PC-3 (cell line): Measurements from ENCODE around the gene GSTM3. TPM values are rescaled to one million over a fixed set of nuclear protein-coding genes. Genes with fewer than 3 reads are reported as not detected.
"Not testable (repeated sequence)": the region's sequence is repeated elsewhere in the genome, so short reads cannot be mapped to it uniquely, and the experiment has no call there.

Experiments used
- ATAC-seq: fragments of 200-7000 bp; cut with Tn5 transposase; 2 replicates; pipeline ENCODE4 v1.9.1; 2020; ENCODE audit warnings: mild to moderate bottlenecking, moderate library complexity
- BruUV-seq: library from RNA; stranded (reverse); fragments of 400-500 nt; replicated peaks from 2 replicates; lab custom pipeline; 2021; lab: Mats Ljungman, UMichigan
- CTCF ChIA-PET: fragments of 300-600 bp; sonication (Branson Sonifier 250); formaldehyde crosslinking; loops from one replicate; lab custom pipeline; 2022; ENCODE audit warnings: antibody characterized with exemption; lab: Charles Lee
- POLR2A ChIA-PET: fragments of 300-600 bp; sonication (Branson Sonifier 250); formaldehyde crosslinking; loops from one replicate; lab custom pipeline; 2022; ENCODE audit warnings: antibody characterized with exemption; ENCODE audit not compliant: unreplicated experiment; lab: Charles Lee
- DNase-seq: peaks from one replicate; pipeline ENCODE4 v3.0.0-alpha.2; 2015
- H2AFZ ChIP-seq: fragments of 300-600 bp; sonication (generic); 2 replicates; pipeline ENCODE4 v1.6.0; 2016; ENCODE audit warnings: antibody characterized with exemption, low read length
- H3F3A ChIP-seq: fragments of 300-600 bp; sonication (generic); one replicate; pipeline ENCODE4 v1.6.0; 2017; ENCODE audit warnings: antibody characterized with exemption, low read length, control low read depth, mild to moderate bottlenecking; ENCODE audit not compliant: unreplicated experiment
- H3K27ac ChIP-seq: fragments of 300-600 bp; sonication (generic); 2 replicates; pipeline ENCODE4 v1.5.1; 2016; ENCODE audit warnings: mild to moderate bottlenecking, low read length
- H3K27me3 ChIP-seq: fragments of 300-600 bp; sonication (generic); 2 replicates; pipeline ENCODE4 v1.6.1; 2016; ENCODE audit warnings: low read length, mixed read lengths
- H3K36me3 ChIP-seq: fragments of 300-600 bp; sonication (generic); 2 replicates; pipeline ENCODE4 v1.6.1; 2016; ENCODE audit warnings: low read depth, mixed run types, low read length, mixed read lengths
- H3K4me1 ChIP-seq: fragments of 300-600 bp; sonication (generic); 2 replicates; pipeline ENCODE4 v1.5.1; 2016; ENCODE audit warnings: low read length; ENCODE audit not compliant: insufficient read depth
- H3K4me2 ChIP-seq: fragments of 300-600 bp; sonication (generic); 2 replicates; pipeline ENCODE4 v1.6.0; 2016; ENCODE audit warnings: low read length
- H3K4me3 ChIP-seq: fragments of 300-600 bp; sonication (generic); 2 replicates; pipeline ENCODE4 v1.5.1; 2016; ENCODE audit warnings: mild to moderate bottlenecking, low read length, mixed read lengths
- H3K79me2 ChIP-seq: fragments of 300-600 bp; sonication (generic); 2 replicates; pipeline ENCODE4 v1.6.1; 2017; ENCODE audit warnings: low read length, mixed read lengths
- H3K9ac ChIP-seq: fragments of 300-600 bp; sonication (generic); 2 replicates; pipeline ENCODE4 v1.6.0; 2016; ENCODE audit warnings: mild to moderate bottlenecking, low read length
- H3K9me2 ChIP-seq: fragments of 300-600 bp; sonication (generic); replicated peaks from 2 replicates; pipeline ENCODE4 v1.6.1; 2016; ENCODE audit warnings: mixed run types, low read length, mixed read lengths
- H3K9me3 ChIP-seq: fragments of 300-600 bp; sonication (generic); 2 replicates; pipeline ENCODE4 v1.6.1; 2016; ENCODE audit warnings: low read length, mixed read lengths
- H4K20me1 ChIP-seq: fragments of 300-600 bp; sonication (generic); 2 replicates; pipeline ENCODE4 v1.6.1; 2016; ENCODE audit warnings: low read length, mixed read lengths
- CTCF ChIP-seq: fragments of 300-600 bp; sonication (generic); conservative IDR thresholded peaks from 2 replicates; pipeline ENCODE4 v1.5.1; 2017; ENCODE audit warnings: antibody characterized with exemption, low read depth, mild to moderate bottlenecking, low read length
- EZH2 ChIP-seq: fragments of 300-600 bp; sonication (generic); IDR thresholded peaks from one replicate; pipeline ENCODE4 v1.6.1; 2017; ENCODE audit warnings: antibody characterized with exemption, mild to moderate bottlenecking, low read length; ENCODE audit not compliant: unreplicated experiment
- EZH2phosphoT487 ChIP-seq: fragments of 300-600 bp; sonication (generic); IDR thresholded peaks from 2 replicates; pipeline ENCODE4 v1.6.1; 2018; ENCODE audit warnings: mild to moderate bottlenecking, antibody characterized with exemption, low read length, borderline replicate concordance
- intact Hi-C: fragments of 100-400 bp; cut with micrococcal nuclease; formaldehyde crosslinking; loops from 2 replicates; pipeline ENCODE4 v1.9.0; 2023
- total RNA-seq: library from RNA; depleted of rRNA; stranded (reverse); fragments of >200 nt; gene quantifications from 2 replicates; pipeline ENCODE4 v1.2.3, GENCODE V29; 2014

The GSTM3 gene
- total RNA-seq, 1 experiment from 2014 or later: 76.6 TPM

GRCh38 chr1:109750241-109750882, 9.5 kb upstream of the GSTM3 start:
- DNase-seq: no peak
- H3K4me2 ChIP-seq: no peak overlapping the region
- ChIA-PET CTCF (no interaction called here), POLR2A (interaction anchor here (0.6 kb wide), 1 partner anchor 18 kb away, joined by 5 read pairs; no protein-coding TSS in a partner anchor)
- no peaks in the 10 kb centered on the region for H3K79me2 ChIP-seq
- no peaks in the 10 kb centered on the region for H3K36me3 ChIP-seq
- peaks cover 8% of the 10 kb centered on the region; the same call in 1 of the 2 replicates for H3K27me3 ChIP-seq
- no peaks in the 10 kb centered on the region for H3K4me1 ChIP-seq
- no peaks in the 10 kb centered on the region for H3K9me2 ChIP-seq
- TF ChIP-seq CTCF (no peak), EZH2phosphoT487 (no peak), EZH2 (no peak)
- H3K9ac ChIP-seq: no peak overlapping the region
- H3K27ac ChIP-seq: no peak overlapping the region
- no peak overlapping the region for H2AFZ ChIP-seq
- no TSS peak for BruUV-seq
- H3F3A ChIP-seq: no peaks in the 10 kb centered on the region
- no peak overlapping the region for H3K4me3 ChIP-seq
- intact Hi-C loops: no loop called here
- no peaks in the 10 kb centered on the region for H4K20me1 ChIP-seq
- H3K9me3 ChIP-seq: no peaks in the 10 kb centered on the region
- no peak for ATAC-seq

- no peaks in the 10 kb centered on the region for H3K9me2 ChIP-seq
- H3K27me3 ChIP-seq: peaks cover 8% of the 10 kb centered on the region; the same call in 1 of the 2 replicates
- H3K27ac ChIP-seq: no peak overlapping the region
- H3F3A ChIP-seq: no peaks in the 10 kb centered on the region
- ATAC-seq: no peak
- intact Hi-C loops: no loop called here
- H3K9ac ChIP-seq: no peak overlapping the region
- no peaks in the 10 kb centered on the region for H3K9me3 ChIP-seq
- no peak overlapping the region for H2AFZ ChIP-seq
- DNase-seq: no peak
- H4K20me1 ChIP-seq: no peaks in the 10 kb centered on the region
- no peak overlapping the region for H3K4me2 ChIP-seq
- H3K4me3 ChIP-seq: no peak overlapping the region
- BruUV-seq: no TSS peak
- ChIA-PET CTCF (no interaction called here), POLR2A (no interaction called here)
- H3K36me3 ChIP-seq: no peaks in the 10 kb centered on the region
- H3K79me2 ChIP-seq: no peaks in the 10 kb centered on the region
- H3K4me1 ChIP-seq: no peaks in the 10 kb centered on the region
- no peak for TF ChIP-seq EZH2phosphoT487
- no peak for TF ChIP-seq EZH2
- TF ChIP-seq CTCF: no peak
These were observed 8.4 kb upstream of the GSTM3 start for GRCh38 chr1:109749221-109749620.

GRCh38 chr1:109748311-109748710, 7.5 kb upstream of the GSTM3 start:
- H2AFZ ChIP-seq, H3K4me2 ChIP-seq, H3K4me3 ChIP-seq, H4K20me1 ChIP-seq, H3F3A ChIP-seq, H3K4me1 ChIP-seq, POLR2A ChIA-PET, DNase-seq, H3K27me3 ChIP-seq, H3K36me3 ChIP-seq, H3K9me3 ChIP-seq, CTCF ChIA-PET, BruUV-seq, H3K27ac ChIP-seq, H3K79me2 ChIP-seq, H3K9ac ChIP-seq, ATAC-seq, H3K9me2 ChIP-seq, intact Hi-C loops: not testable (repeated sequence)
